Activated CD4-positive, alpha-beta T cell treated with anti-CD3 and anti-CD28 coated beads, Interleukin-10, Interleukin-2, amounts not matched to agents 100 ng/mL and 50 ng/mL, durations not matched to agents 16 hours and 8 hours (primary cell): ENCODE data around the gene CYP4F2.
"Not testable (repeated sequence)": the region's sequence is repeated elsewhere in the genome, so short reads cannot be mapped to it uniquely, and the experiment has no call there.

Experiments used
- DNase-seq: peaks from one replicate; pipeline ENCODE4 v3.0.0-alpha.2; 2020

The CYP4F2 gene

GRCh38 chr19:15843894-15844222 is 54.0 kb downstream of the CYP4F2 start:
- not testable (repeated sequence) for DNase-seq

DNA sequence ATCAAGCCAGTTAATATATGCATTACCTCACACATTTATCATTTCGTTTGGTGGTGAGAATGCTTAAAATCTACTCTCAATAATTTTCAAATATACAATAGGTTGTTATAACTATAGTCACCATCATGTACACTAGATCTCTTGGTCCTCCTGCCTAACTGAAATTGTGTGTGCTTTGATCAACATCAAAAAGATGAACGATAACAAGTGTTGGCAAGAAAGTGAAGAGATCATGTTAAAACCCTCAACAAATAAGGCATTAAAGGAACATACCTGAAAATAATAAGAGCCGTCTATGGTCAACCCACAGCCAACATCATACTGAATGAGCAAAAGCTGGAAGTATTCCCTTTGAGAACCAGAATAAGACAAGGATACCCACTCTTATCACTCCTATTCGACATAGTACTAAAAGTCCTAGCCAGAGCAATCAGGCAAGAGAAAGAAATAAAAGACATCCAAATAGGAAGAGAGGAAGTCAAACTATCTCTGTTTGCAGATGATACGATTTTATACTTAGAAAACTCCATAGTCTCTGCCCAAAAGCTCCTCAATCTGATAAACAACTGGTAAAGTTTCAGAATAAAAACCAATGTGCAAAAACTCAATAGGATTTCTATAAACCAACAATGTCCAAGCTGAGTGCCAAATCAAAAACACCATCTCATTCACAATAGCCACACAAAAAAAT is 54.5 kb downstream of the CYP4F2 start:
- DNase-seq = no peak

GRCh38 chr19:15841875-15842569 is 55.9 kb downstream of the CYP4F2 start:
- DNase-seq = peak; percentile 11

- no peak for DNase-seq
Measured at GRCh38 chr19:15840833-15841232, 57.0 kb downstream of the CYP4F2 start.

GRCh38 chr19:15839888-15840287 is 58.0 kb downstream of the CYP4F2 start:
- DNase-seq = not testable (repeated sequence)

DNA sequence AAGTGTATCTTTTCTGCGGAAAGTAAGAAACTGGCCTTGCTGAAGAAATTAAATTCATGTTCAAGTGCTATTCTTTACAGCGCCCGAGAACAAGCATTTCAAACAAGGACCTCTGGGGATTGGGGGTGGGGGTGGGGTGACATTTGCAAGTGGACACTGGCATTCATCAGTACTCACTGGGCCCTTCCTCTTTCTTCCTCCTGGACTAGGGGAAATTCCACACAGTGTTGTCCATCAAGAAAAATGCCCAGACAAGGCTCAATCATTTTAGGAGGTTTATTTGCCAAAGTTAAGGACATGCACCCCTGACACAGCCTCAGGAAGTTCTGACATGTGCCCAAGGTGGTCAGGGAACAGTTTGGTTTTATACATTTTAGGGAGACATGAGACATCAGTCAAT is 59.5 kb downstream of the CYP4F2 start:
- no peak for DNase-seq

GRCh38 chr19:15837221-15837731 is 60.6 kb downstream of the CYP4F2 start:
- DNase-seq = no peak

GRCh38 chr19:15836330-15837220 is 61.3 kb downstream of the CYP4F2 start:
- peak; percentile 98 for DNase-seq

DNA sequence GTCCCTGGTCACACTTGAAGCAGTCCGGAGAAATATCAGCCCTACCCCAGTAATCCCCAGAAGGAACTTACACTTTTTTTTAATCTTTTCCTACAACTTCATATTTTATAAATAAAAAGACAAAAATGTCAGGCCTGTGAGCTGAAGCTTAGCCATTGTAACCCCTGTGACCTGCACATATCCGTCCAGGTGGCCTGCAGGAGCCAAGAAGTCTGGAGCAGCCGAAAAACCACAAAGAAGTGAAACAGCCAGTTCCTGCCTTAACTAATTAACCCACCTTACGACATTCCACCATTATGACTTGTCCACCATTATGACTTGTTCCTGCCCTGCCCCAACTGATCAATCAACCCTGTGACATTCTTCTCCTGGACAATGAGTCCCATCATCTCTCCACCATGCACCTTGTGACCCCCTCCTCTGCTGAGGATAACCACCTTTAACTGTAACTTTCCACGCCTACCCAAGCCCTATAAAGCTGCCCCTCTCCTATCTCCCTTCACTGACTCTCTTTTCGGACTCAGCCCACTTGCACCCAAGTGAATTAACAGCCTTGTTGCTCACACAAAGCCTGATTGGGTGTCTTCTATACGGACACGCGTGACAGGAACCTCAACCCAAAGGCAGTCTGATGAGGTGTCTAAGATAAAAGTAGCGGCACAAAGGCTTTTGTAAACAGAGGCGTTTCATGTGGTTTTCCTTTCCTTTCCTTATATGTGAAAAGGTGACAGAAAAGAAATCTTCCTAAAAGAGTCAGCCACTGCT is 62.1 kb downstream of the CYP4F2 start:
- DNase-seq = peak; percentile 70

DNA sequence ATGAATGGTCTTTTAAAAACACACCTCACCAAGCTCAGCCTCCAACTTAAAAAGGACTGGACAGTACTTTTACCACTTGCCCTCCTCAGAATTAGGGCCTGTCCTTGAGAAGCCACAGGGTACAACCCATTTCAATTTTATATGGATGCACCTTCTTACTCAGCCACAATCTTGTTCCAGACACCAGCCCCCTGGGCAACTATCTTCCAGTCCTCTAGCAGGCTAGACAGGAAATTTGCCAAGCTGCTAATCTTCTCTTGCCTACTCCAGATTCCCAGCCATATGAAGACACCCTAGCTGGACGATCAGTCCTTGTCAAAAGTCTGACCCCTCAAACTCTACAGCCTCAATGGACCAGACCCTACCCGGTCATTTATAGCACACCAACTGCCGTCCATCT is 63.6 kb downstream of the CYP4F2 start:
- not testable (repeated sequence) for DNase-seq

GRCh38 chr19:15831626-15832025 is 66.2 kb downstream of the CYP4F2 start:
- no peak for DNase-seq

- DNase-seq = no peak
Measured at GRCh38 chr19:15829786-15830185, 68.1 kb downstream of the CYP4F2 start.

GRCh38 chr19:15829306-15829698 is 68.6 kb downstream of the CYP4F2 start:
- DNase-seq = no peak

- not testable (repeated sequence) for DNase-seq
Measured at GRCh38 chr19:15828611-15829305, 69.1 kb downstream of the CYP4F2 start.

DNA sequence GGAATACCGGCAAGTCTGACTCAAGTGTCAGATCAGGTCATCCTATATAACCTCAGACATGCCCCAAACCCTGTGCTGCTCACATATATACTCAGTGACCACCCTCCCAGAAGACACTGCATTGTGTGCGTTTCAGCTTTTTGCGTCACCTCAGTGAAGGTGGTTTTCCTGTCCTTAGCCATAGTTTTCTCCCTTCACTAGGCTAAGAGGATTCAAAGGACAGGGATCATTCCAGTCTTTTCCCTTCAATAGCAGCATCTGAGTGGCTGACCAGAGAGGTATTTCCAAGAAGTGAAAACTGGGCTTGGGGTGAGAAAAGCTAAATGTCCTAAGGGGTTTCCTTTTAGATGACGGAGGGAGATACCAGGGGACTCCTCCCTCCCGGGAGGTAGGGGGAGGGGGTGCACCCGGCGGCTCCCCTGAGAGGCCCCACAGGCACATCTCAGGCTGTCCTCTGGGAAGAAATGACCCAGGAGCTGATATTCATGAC is 69.7 kb downstream of the CYP4F2 start:
- no peak for DNase-seq
